Measurements from ENCODE around the gene APOL4. TPM values are rescaled to one million over a fixed set of nuclear protein-coding genes. Genes with fewer than 3 reads are reported as not detected.
"Not testable (repeated sequence)": the region's sequence is repeated elsewhere in the genome, so short reads cannot be mapped to it uniquely, and the experiment has no call there.

The APOL4 gene
- total and polyA plus RNA-seq, 3 donors from 2014 or later: 0.55 to 4.3 (median 4.3) TPM

DNA sequence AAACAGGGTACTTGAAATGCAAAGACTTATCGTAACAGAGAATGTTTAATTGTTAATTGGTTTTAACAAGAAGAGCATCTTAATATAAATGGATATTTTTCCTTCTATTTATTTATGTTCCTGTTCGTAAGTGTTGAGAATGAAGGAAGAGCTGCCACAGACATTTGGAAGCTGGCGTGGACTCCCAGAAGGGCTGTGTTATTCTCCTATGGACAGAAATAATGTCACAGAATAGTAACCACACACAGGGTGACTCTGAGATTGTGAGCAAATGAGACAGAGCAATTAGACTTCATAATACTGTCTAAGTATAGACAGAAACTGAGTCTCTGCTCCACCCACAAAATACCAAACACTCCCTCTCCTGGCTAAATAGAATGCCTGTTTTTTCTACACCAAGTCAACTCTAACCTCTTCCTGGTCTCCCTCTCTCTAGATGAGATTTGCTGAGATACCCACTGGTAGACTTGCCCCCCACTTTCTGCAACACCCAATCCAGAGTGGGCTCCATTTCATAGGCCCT is 47.1 kb downstream of the APOL4 start:
- H3K9me3 ChIP-seq: no peaks in the 10 kb centered on the region
- H3K27me3 ChIP-seq: no peaks in the 10 kb centered on the region
- peaks cover 41% of the 10 kb centered on the region for H3K4me1 ChIP-seq
- peak overlapping the region; percentile 90 for H3K27ac ChIP-seq
- no peaks in the 10 kb centered on the region for H3K36me3 ChIP-seq (ENCODE audit: low read depth, missing control alignments)
- no peak for DNase-seq
- TF ChIP-seq, protein P1, sequence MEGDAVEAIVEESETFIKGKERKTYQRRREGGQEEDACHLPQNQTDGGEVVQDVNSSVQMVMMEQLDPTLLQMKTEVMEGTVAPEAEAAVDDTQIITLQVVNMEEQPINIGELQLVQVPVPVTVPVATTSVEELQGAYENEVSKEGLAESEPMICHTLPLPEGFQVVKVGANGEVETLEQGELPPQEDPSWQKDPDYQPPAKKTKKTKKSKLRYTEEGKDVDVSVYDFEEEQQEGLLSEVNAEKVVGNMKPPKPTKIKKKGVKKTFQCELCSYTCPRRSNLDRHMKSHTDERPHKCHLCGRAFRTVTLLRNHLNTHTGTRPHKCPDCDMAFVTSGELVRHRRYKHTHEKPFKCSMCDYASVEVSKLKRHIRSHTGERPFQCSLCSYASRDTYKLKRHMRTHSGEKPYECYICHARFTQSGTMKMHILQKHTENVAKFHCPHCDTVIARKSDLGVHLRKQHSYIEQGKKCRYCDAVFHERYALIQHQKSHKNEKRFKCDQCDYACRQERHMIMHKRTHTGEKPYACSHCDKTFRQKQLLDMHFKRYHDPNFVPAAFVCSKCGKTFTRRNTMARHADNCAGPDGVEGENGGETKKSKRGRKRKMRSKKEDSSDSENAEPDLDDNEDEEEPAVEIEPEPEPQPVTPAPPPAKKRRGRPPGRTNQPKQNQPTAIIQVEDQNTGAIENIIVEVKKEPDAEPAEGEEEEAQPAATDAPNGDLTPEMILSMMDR (IDR thresholded peaks at IDR 0.05): no peak
- WGBS, 2 donors: 88 to 98% methylated on average over 3 of the region's 3 CpGs
- H3K4me3 ChIP-seq: no peak overlapping the region
- intact Hi-C loops (cut with DNase I; ENCODE audit: low total_unique reads): no loop called here

- no peak overlapping the region for H3K4me3 ChIP-seq
- no peaks in the 10 kb centered on the region for H3K9me3 ChIP-seq
- WGBS, 2 donors: 85 to 88% methylated on average over 12 of the region's 12 CpGs
- no peak for DNase-seq
- H3K4me1 ChIP-seq: peaks cover 38% of the 10 kb centered on the region
- TF ChIP-seq, protein P1 (IDR thresholded peaks at IDR 0.05): no peak
- TF ChIP-seq POLR2A (IDR thresholded peaks at IDR 0.05): no peak
- peak overlapping the region; percentile 13 to 90 for H3K27ac ChIP-seq
- intact Hi-C loops (cut with DNase I; ENCODE audit: low total_unique reads): no loop called here
- no peaks in the 10 kb centered on the region for H3K27me3 ChIP-seq
- no peaks in the 10 kb centered on the region for H3K36me3 ChIP-seq (ENCODE audit: low read depth, missing control alignments)
Measured at GRCh38 chr22:36153501-36154422, 47.8 kb downstream of the APOL4 start.

DNA sequence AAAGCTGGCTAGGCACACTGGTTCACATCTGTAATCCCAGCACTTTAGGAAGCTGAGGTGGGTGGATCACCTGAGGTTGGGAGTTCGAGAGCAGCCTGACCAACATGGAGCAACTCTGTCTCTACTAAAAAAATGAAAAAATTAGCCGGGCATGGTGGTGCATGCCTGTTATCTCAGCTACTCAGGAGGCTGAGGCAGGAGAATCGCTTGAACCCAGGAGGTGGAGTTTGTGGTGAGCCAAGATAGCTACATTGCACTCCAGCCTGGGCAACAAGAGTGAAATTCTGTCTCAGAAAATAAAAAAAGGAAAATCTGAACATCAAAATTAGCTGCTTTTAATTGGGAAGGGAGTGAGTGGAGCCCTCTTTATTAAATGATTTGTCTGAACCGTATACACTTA is 48.8 kb downstream of the APOL4 start:
- H3K4me3 ChIP-seq; intact Hi-C loops (cut with DNase I; ENCODE audit: low total_unique reads); DNase-seq; H3K27ac ChIP-seq; H3K36me3 ChIP-seq (ENCODE audit: low read depth, missing control alignments); H3K9me3 ChIP-seq; H3K27me3 ChIP-seq: not testable (repeated sequence)
- peaks cover 37% of the 10 kb centered on the region for H3K4me1 ChIP-seq
- 91 to 94% methylated on average over 4 of the region's 4 CpGs for WGBS, 2 donors

GRCh38 chr22:36152088-36152487 is 49.5 kb downstream of the APOL4 start:
- Histone ChIP-seq H3K4me3 (no peak overlapping the region), H3K36me3 (ENCODE audit: low read depth, missing control alignments) (no peaks in the 10 kb centered on the region), H3K4me1 (peaks cover 34% of the 10 kb centered on the region), H3K27me3 (no peaks in the 10 kb centered on the region), H3K27ac (peak overlapping the region in 1 of 2 donors; percentile 80), H3K9me3 (no peaks in the 10 kb centered on the region)
- WGBS, 2 donors: 86 to 97% methylated on average over 3 of the region's 3 CpGs
- DNase-seq: no peak
- intact Hi-C loops (cut with DNase I; ENCODE audit: low total_unique reads): no loop called here
- TF ChIP-seq, protein P1 (IDR thresholded peaks at IDR 0.05): no peak
- no peak for TF ChIP-seq POLR2A (IDR thresholded peaks at IDR 0.05)

- Histone ChIP-seq H3K36me3 (ENCODE audit: low read depth, missing control alignments) (no peaks in the 10 kb centered on the region), H3K4me3 (no peak overlapping the region), H3K4me1 (peaks cover 34% of the 10 kb centered on the region), H3K27ac (peak overlapping the region; percentile 60 to 80), H3K9me3 (no peaks in the 10 kb centered on the region), H3K27me3 (no peaks in the 10 kb centered on the region)
- intact Hi-C loops (cut with DNase I; ENCODE audit: low total_unique reads): no loop called here
- TF ChIP-seq, protein P1 (IDR thresholded peaks at IDR 0.05): no peak
- no peak for TF ChIP-seq POLR2A (IDR thresholded peaks at IDR 0.05)
- DNase-seq: no peak
- WGBS, 2 donors: 52 to 57% methylated on average over 3 of the region's 3 CpGs
Measured at GRCh38 chr22:36151006-36151595, 50.5 kb downstream of the APOL4 start.

Data from testis (tissue), 3 donors.